ENCODE data around the gene TCTA.

Gene TCTA

DNA sequence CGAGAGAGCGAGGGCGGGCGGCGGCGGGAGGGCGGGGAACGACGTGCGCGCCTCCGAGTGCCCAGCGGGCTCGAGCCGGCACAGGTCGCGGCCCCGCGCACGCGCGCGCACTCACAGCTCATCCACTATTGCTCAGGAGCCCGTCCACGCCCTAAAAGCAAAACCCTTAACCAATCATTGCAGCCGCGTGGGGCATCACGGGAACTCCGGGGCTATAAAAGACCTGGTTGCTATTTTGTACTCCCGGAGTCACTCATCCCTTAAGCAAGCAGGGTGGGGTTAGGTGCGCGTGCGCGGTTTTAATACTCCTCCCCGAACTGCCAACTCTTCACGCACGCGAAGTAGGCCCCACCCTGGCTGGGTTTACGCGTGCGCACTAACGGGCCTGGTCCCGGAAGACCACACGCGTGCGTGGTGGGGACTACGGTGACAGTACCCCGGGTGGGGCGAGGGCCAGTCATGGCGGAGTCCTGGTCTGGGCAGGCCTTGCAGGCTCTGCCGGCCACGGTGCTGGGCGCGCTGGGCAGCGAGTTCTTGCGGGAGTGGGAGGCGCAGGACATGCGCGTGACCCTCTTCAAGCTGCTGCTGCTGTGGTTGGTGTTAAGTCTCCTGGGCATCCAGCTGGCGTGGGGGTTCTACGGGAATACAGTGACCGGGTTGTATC is at the start of gene TCTA, which contains the start of gene RHOA:
Gene TCTA, plus strand, starts transcription at position 456 of the 664 bp plus-strand sequence. Its CDS starts 4 bp downstream, at position 460.
Gene RHOA, minus strand, starts transcription at position 9 of the 664 bp plus-strand sequence. CDS start 36,387 bp downstream, outside the sequence.
- peak; percentile 98 for DNase-seq (ENCODE audit: low spot score)
- TF ChIP-seq, protein P1, sequence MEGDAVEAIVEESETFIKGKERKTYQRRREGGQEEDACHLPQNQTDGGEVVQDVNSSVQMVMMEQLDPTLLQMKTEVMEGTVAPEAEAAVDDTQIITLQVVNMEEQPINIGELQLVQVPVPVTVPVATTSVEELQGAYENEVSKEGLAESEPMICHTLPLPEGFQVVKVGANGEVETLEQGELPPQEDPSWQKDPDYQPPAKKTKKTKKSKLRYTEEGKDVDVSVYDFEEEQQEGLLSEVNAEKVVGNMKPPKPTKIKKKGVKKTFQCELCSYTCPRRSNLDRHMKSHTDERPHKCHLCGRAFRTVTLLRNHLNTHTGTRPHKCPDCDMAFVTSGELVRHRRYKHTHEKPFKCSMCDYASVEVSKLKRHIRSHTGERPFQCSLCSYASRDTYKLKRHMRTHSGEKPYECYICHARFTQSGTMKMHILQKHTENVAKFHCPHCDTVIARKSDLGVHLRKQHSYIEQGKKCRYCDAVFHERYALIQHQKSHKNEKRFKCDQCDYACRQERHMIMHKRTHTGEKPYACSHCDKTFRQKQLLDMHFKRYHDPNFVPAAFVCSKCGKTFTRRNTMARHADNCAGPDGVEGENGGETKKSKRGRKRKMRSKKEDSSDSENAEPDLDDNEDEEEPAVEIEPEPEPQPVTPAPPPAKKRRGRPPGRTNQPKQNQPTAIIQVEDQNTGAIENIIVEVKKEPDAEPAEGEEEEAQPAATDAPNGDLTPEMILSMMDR (IDR thresholded peaks at IDR 0.05; ENCODE audit: extremely low read depth, missing control alignments): no peak

DNA sequence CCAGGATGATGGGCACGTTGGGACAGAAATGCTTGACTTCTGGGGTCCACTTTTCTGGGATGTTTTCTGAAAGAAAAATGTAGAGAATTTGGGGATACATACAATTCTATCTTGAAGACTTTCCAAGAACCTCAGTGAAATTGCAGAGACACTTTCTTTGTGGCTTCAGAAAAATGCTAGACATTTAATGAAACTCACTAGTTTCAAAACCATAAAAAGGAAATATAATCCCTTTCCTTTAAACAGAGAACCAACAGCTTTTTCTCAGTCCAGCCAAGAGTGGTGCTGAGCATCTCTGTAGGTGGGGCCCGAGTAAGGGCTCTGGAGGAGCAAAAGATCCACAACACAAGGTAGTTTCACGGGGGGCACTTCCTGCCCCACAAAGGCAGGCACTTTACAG is 49.7 kb upstream of the TCTA start:
- DNase-seq (ENCODE audit: low spot score): no peak
- TF ChIP-seq, protein P1 (IDR thresholded peaks at IDR 0.05; ENCODE audit: extremely low read depth, missing control alignments): no peak

DNA sequence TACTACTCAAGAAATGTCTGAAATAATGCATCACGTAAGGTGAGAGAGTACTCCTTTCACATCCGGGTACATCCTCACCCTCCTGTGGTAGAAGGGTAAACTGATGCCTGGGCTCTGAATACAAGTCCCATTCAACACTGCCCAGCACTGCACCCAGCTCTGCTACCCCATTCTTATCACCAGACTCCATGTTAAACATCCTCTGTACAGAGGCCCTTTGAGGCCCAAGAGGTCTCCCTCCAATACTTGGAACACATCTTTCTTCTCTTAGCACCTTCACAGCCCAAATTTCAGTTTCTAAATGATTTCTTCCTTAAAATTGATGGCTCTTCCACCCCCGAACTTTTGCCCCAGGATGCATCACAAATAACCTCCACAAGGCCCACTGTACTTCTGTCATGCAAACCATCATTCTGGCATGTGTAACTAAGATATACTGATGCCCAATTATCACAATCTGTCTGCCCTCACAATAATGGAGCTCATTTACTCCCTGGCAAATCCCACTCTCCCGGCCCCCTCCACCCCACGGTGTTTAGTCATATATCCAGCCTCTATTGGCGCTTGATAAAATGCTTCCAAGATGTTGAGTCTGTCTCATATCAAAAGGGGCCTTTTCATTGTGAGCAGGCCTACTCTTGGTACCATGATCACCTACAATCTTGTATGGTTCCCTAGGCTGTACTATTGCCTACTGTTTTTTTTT is 41.5 kb upstream of the TCTA start:
- TF ChIP-seq, protein P1 (IDR thresholded peaks at IDR 0.05; ENCODE audit: extremely low read depth, missing control alignments): no peak

DNA sequence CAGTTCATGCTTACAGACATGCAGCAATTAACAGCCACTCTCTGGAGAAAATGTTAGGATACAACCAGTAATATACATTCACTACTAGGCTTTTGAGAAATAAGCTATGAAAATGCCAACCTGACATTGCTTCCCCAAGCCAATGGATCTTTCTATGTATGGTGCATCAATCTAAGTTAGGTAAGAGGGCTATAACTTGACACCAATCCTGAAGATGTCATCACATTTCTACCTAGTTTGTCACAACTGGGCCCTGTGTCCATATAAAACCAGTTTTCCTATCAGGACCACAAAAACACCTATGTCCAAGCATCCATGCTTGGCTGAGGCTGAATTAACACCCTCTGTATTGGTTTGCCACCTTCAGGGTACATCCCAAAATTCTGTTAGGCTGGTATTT is 40.3 kb upstream of the TCTA start:
- TF ChIP-seq, protein P1 (IDR thresholded peaks at IDR 0.05; ENCODE audit: extremely low read depth, missing control alignments): no peak

More for the DNA sequence above, 41.5 kb upstream of the TCTA start:
- no peak for DNase-seq (ENCODE audit: low spot score)

GRCh38 chr3:49377483-49377882 is 34.7 kb upstream of the TCTA start:
- TF ChIP-seq, protein P1 (IDR thresholded peaks at IDR 0.05; ENCODE audit: extremely low read depth, missing control alignments): no peak
- DNase-seq (ENCODE audit: low spot score): no peak

More for the DNA sequence above, 40.3 kb upstream of the TCTA start:
- DNase-seq (ENCODE audit: low spot score): no peak

DNA sequence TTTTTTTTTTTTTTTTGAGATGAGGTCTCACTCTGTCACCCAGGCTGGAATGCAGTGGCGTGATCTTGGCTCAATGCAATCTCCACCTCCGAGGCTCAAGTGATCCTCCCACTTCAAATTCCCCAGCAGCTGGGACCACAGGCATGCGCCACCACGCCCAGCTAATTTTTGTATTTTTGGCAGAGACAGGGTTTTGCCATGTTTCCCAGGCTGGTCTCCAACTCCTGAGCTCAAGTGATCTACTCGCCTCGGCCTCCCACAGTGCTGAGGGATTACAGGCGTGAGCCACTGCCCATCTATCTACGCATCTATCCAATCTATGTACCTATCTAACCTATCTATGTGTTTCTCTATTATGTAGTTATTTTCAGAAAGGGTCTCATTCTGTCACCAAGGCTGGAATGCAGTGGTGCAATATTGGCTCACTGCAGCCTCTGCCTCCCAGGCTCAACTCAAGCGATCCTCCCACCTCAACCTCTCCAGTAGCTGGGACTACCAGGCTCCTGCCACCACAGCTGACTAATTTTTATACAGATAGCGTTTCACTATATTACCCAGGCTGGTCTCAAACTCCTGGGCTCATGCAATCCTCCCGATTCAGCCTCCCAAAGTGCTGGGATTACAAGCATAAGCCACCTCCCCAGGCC is 33.9 kb upstream of the TCTA start:
- TF ChIP-seq, protein P1 (IDR thresholded peaks at IDR 0.05; ENCODE audit: extremely low read depth, missing control alignments): no peak
- DNase-seq (ENCODE audit: low spot score): no peak

GRCh38 chr3:49383387-49383786 is 28.8 kb upstream of the TCTA start:
- TF ChIP-seq, protein P1 (IDR thresholded peaks at IDR 0.05; ENCODE audit: extremely low read depth, missing control alignments): no peak

More at GRCh38 chr3:49383387-49383786, 28.8 kb upstream of the TCTA start:
- no peak for DNase-seq (ENCODE audit: low spot score)
